Fibroblast of peridontal ligament (primary cell): Measurements from ENCODE around the gene POC1B.
"Not testable (repeated sequence)": the region's sequence is repeated elsewhere in the genome, so short reads cannot be mapped to it uniquely, and the experiment has no call there.

Experiments
- DNase-seq: peaks from one replicate; pipeline ENCODE4 v3.0.0-alpha.2; 2010; ENCODE audit errors: extremely low read depth

POC1B gene

DNA sequence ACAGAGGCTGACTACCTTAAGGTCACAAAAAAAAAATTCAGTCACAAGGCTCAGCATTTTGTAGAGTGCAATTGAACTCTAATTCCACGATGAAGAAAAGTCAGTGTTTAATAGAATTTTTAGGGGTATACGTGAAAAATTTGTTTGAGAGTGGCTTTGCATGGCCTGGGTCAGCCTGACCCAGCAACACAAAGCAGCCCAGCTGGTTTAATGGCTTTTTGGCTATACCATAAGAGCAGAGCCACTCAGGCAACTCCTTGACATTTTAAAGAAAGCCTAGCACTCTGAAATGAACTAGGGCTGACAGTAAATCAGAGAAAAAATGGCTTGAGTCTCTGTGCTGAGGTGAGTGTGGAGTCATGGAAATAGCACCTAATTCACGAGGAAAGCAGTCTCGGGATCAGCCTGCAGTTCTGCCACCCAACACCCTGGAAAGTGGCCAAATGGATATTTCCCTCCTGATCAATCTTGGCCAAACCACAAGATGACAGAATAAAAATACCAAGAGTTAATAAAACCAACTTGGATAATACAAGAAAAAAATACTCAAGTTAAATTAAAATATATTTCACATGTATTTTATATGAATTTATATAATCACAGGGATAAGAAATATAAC is 60.8 kb downstream of the POC1B start:
- no peak for DNase-seq

DNA sequence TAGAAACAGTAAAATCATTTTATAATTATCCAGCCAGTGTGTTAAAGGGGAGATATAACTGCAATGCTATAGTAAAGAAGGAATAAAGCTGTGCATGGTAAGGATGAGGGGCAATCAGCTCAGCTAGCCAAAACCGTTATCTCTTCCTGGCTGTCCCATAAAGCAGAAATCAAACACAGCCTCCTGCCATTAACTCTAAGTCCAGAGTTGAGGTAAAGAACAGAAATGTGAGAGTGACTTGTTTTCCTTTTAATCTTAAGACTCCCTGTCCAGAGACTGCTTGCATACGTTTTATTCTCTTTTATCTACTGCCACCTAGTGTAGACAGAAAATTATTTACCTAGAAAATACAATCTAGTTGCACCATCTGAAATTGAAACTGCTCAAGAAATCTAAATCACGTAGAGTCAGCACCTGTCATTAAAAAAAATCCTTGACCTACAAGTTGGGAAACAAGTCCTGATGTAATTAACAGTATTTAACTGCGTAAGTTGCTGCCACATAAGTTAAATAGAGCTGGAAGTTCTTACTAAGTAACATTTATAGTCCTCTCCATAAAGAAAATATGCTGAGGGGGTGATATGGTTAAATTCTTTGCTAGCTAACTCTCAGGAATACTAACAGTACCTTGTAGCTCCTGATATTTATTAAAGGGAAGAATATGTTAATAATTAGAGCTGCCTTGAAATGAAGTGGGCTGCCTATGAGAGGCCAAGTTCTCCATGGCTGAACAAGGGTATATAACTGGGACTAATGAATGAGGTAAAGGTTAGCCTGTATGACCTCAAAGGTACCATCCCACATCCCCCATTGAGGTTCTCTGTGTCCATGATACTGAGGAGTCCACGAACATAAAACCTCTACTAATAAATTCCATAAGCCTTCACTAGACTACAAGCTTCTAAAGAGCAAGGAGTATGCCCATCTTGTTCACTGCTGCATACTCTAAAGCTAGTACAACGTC is 63.9 kb downstream of the POC1B start:
- DNase-seq: peak; percentile 90

DNA sequence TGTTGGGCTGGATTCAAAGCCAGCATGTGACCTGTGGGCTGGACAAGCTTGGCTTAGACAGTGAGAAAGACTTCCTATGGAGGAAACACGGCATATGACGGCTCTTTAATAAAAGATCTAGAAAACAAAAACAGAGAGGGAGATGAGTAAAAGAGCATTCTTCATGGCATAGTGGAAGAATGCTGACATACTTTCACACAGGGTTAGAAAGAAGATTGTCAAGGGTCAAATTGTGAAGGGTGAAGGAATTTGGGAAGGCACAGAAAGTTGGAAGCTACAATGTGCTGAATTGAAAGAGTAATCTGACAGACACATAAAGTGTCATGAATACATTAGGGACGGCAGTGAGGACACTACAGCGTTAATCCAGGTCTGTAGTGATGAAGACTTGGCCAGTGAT is 64.7 kb downstream of the POC1B start:
- DNase-seq: no peak

DNA sequence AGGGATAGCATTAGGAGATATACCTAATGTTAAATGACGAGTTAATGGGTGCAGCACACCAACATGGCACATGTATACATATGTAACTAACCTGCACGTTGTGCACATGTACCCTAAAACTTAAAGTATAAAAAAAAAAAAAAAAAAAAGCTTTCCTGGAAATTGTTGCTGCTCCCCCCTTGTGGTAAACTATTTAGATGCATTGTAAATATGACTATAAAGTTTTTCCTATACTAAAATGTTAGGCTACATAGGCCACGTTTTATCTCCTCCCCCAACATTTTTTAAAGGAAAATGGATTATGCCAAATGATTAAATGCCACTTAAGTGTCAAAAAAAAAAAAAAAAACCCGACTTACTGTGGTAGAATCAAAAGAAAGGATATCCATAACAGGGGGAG is 66.6 kb downstream of the POC1B start:
- DNase-seq: not testable (repeated sequence)

DNA sequence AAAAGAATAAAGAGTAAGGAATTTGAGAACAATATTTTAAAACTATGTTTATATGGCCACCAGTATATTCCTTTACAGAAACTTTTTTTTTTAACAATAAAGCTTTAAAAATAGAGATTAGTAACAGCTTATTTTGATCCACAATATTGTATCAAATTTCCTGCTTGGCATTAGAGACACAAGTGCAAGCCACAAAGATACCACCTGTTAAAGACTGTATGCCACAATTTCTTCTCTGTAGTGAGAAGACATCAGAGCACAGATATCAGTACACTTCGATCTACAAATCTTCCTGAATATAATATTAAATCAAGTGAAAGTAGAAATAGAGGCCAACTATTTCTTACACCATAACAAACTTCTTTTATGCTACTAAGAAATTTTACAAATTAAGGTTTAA is 69.3 kb downstream of the POC1B start:
- DNase-seq: no peak

DNA sequence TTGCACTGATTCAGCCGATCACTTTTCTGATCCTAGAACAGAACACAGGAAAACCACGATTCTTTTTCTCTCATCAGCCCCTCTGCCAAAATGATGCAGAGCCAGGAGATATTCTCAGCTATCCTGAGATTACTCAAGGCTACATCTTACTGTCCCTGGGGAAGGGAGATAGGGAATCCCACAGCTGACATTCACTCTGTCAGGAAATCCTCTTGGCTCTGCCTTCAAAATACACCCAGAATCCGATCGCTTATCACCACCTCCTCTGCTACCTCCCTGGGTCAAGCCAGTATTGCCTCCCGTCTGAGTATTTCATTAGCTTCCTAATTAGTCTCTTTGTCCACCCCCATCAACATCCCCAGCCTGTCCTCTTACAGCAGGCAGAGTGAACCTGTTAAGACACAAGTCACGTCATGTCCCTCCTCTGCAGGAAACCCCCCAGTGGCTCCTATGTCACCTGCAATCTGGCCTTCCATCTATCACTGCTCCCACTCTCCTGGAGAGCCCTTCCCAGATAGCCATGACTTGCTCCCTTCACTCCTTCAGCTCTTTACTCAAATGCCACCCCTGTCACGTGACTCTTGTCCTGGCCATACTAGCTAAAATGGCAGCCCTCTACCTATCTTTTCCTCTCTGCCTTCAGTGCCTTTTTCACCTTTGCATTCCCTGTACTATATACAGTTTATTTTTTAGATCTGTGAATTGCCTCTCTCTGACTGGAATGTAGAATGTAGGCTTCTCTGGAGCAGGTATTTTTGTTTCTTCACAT is 71.6 kb downstream of the POC1B start:
- no peak for DNase-seq

DNA sequence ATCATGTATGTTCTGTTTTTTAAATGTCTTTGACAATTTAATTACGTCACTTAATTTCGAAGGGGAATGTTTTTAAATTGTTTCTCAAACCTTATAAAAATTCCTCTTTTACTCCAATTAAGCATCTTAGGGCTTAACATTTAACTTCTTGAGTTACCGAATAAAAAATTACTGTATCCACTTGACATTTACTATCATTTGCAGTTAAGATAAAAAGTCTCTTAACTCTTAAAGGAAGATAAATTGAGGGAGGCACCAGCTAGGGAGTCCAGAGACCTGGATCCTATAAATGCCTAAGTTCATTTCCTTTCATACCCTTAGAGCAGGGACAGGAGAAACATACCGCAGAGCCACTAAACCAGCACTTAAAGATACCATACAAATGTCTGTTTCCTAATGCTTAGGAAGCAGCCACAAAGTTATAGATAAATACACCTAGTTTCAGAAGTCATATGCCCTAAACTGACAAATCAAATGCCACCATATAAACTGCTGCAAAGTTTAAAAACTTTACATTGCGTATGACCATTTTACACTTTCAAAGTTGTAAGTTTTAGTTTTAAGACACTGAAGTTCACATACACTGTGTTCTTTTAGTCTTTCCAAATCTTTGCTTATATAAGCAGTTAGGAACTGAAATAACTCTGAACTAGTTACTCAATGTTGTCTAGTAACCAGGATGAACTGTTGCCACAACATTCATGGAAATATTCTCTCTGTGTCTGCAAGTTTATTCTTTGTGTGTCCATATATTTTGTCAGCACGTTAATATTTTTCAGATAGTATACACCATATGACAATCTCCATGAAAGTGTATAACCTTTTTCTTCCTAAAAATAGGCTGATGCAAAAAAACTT is 72.5 kb downstream of the POC1B start:
- DNase-seq: peak; percentile 92

DNA sequence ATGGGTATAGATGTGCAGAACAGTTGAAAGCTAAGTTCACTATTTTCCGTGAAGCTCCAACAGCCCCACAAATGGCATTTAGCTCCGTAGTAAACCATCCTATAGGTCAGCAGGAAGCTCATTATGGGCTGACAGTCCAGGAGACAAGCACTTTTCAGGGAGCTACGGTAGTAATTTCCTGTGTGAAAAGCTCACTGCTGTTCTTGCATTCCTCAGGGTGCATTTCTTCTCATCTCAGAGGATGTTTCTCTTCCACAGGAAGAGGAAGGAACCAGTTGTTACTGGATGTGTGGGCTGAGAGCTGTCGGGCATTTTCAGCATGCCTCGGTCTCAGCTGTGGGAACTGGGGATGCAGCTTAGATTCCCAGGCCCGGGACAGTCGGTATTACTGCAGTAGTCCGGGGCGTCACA is 74.0 kb downstream of the POC1B start:
- peak; percentile 31 for DNase-seq

DNA sequence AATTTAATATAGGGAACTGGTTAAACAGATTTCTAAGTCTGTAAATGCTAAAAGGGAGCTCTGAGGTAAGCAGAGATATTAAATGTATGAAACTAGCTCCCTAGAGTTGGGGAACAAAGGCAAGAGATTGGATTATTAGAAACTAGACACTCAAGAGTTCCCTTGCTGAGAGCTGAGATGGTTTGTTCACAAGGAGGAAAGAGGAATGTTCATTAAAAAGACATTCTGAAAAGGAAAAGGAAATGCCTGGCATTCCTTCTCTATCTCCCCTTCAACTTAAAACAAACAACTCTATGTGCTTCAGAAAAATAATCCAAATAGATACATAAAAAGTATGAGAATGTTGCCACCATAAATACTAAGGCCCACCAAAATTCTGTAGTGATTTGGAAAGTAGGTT is 74.9 kb downstream of the POC1B start:
- peak; percentile 54 for DNase-seq

DNA sequence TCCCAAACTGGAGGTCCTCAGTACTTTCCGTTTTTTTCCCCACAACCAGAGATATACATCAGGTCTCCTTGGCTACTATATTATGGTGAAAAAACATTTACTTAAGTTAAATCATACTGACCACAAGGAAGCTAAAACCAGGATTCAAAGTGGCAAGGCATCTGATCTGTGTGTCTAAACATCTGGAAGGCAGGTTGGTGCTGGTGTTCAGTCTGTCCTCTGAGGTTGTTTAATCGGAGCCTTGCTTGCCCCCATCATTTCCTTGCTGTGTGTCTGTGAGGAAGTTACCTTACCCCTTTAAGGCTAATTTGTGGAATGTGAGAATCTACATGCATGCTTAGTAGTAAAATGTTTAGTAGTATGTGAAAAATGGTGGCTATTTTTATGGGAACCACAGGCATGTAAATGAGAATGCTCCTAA is 76.9 kb downstream of the POC1B start:
- DNase-seq: peak; percentile 27

DNA sequence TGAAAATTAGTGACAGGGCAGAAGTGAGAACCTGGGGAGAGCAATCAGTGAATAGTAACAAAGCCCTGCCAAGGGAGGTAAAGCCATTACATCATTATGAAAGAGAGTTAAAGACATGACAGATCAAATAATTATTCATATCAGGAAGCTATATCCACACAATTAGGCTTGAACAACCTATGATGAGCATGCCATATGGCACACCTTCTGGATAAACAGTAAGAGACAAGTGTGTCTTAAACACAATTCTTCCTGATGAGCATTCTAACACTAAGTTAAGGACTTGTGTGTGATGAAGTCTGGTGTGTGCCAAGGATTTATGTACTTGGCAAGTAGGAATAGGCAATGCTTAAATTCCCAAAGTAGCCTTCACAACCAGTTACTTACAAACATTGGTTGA is 77.3 kb downstream of the POC1B start:
- no peak for DNase-seq

DNA sequence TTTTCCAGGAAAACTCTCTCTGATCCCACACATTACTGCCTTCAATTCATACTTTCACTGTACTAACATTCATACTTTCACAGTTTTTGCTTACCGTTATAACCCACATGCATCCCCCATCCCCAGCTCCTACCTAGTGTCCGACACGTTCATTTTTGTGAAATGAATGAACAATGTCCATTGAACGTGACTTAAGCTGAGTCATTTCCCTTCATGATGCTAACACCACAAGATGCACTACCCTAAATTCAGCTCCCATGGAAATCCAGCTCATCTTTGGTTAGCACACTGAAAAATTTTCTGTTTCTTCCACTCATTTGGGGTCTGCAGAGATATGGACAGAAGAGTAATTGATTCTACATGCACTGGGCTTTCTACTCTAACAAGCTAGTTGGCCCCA is 85.9 kb downstream of the POC1B start:
- DNase-seq: peak; percentile 16

DNA sequence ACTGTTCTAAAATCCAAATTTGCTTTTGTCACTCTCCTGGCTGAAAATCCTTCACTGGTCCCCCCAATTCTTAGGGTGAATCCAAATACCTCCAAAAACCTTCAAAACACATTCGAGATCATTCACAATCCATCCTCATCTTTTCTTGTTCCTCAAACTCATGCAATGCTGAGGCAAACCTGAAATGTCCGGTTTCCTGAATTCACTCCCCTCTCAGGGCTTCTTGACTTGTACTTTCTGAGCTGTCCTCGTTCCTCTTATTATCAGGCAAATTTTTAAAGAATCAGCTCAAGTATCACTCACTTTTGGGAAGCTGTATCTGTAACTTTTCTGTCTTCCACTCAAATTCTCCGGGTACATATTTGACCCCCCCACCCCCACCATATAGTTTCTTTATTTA is 88.6 kb downstream of the POC1B start:
- no peak for DNase-seq

DNA sequence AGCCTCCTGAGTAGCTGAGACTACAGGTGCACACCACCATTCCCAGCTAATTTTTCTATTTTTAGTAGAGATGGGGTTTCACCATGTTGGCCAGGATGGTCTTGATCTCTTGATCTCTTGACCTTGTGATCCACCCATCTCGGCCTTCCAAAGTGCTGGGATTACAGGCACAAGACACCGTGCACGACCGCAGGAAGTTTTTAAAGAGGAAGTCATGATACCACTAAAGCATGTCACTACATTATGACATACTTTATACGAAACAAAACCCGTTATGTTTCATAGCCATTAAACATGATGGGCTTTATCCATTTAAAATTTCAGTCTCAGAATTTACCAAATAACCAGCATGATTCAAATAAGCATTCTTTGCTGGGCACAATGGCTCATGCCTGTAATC is 89.8 kb downstream of the POC1B start:
- DNase-seq: no peak

DNA sequence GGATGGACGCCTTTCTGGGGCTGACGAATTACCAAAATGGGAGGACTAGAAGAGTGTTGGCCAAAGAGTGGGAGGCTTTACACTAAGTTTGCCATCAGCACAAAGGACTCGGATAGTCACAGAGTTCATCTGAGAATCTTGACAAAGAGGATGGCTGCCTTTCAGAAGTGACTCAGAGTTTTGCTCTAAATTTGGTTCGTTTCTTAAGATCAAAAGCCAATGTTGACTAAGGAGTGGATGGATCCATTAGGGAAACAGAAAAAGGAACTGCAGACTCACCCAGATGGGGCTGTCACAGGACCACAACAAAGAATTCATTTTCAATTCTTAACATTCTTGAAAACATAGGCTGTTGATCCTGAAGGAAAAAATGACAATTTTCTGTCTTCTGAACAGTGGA is 92.2 kb downstream of the POC1B start:
- peak; percentile 26 for DNase-seq

DNA sequence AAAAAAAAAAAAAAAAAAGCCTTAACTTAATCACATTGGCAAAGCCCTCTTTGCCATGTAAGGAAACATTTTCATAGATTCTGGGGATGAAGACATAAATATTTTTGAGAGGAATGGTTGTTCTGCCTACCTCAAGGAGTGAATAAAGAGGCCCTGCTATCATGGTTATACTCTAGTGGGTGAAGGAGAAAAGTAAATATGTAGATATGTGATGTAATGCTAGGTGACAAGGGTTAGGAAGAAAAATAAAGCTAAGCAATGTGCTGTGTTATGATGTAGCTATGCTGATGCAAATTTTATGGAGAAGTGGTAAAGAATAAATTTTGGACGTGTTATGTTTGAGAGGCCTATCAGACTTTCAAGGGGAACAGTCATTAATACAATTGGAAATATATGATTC is 93.5 kb downstream of the POC1B start:
- no peak for DNase-seq

DNA sequence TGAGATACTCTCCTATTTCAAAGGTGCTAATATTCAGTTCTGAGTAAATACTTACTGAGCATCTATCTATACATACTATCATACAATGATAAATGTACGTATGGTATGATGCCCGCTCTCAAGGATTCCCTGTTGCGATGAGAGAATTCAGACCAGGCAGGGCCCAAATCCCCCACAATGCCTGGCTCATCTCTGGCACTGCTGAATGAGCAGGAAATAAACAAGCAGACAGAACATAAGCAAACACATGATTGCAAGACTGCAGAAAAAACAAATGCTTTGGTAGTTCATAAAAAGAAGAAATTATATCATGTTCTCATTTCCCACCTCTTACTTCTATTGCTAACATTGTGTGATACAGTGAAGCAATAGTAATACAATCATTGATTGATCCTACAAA is 96.3 kb downstream of the POC1B start:
- no peak for DNase-seq

DNA sequence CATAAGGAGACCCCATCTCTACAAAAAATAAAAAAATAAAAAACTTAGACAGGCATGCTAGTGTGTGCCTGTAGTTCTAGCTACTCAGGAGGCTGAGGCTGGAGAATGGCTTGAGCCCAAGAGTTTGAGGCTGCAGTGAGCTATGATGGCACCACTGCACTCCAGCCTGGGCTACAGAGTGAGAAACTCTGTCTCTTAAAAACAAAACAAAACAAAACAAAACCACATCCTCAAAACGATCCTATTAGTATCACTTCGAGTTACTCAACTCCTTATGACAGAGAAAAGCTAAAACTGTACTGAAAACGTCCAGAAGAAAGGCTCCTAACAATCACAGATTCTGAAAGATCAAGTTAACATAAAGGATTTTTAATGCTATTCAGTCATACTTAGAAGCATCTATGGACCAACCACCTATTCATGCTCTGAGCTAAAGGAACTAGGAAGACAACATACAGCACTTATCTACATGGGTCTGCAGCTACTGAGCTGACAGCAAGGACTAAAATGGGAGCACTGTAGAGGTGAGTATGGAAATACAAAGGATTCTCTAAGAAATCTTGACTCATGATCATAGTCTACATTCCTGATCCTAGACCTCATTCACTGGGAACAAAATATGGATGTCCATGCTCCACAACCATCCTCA is 98.2 kb downstream of the POC1B start:
- peak; percentile 43 for DNase-seq

DNA sequence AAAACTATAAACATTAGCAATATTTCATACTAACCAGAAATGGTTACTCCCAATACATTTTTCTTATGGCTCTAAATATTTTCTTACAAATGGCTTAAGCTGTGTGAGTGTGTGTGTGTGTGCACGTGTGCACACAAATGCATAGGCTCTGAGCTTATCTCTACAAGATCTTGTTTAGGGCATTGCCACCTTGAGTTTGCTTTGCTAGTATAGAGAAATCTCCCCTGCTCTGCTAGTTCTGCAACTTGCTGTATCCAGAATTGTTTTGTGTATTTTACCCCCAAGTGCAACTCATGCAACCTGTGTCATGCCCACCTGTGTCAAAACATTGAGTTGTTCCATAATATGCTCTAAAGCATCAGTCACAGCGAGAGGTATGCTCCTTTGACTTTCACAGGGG is 101.0 kb downstream of the POC1B start:
- no peak for DNase-seq

DNA sequence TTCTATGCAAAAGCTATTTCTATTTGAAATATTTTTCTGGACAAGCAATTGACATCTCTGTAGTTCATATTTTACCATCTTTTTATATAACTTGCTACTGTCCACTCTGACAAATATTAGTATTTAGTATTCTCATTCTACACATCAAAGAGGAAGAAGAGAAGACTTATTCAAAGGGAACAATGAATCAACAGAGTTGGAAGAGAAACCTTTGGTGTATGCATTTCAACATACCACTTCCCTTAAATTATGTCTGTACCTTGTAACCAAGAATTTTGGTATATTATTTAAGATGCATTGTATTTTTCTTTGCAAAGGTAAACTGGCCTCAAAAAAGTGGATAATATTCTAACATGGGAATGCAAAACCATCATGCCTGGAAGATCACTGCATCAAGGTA is 101.5 kb downstream of the POC1B start:
- DNase-seq: no peak
